Liver (tissue), 3 donors: Measurements from ENCODE around the gene SOWAHC.

ENCODE experiments used
- EGR1 ChIP-seq, 2 donors: IDR thresholded peaks; 2 replicates each; pipeline ENCODE4 v1.6.1; 2016 to 2018; ENCODE audit warnings: antibody characterized with exemption in 2 of 2, low read depth in 2 of 2
- FOXA1 ChIP-seq: IDR thresholded peaks from 2 replicates; pipeline ENCODE4 v1.6.1; 2016; ENCODE audit warnings: antibody characterized with exemption
- HNF4G ChIP-seq: IDR thresholded peaks from 2 replicates; pipeline ENCODE4 v1.6.1; 2016; ENCODE audit warnings: antibody characterized with exemption
- RAD21 ChIP-seq, 2 donors: IDR thresholded peaks; 2 replicates each; pipeline ENCODE4 v1.6.1; 2016; ENCODE audit warnings: antibody characterized with exemption in 2 of 2, mild to moderate bottlenecking in 2 of 2
- TAF1 ChIP-seq: conservative IDR thresholded peaks from 2 replicates; pipeline ENCODE4 v1.6.1; 2016; ENCODE audit warnings: antibody characterized with exemption, mild to moderate bottlenecking
- YY1 ChIP-seq: IDR thresholded peaks from 2 replicates; pipeline ENCODE4 v1.6.1; 2016; ENCODE audit warnings: antibody characterized with exemption, mild to moderate bottlenecking
- TF ChIP-seq, protein P1 (sequence below): fragments of 150-350 bp; IDR thresholded peaks from 2 replicates; pipeline ENCODE4 v1.5.1; 2017; ENCODE audit warnings: improper control_type of control experiment, low read depth, low read length; ENCODE audit not compliant: missing input control
- TF ChIP-seq, protein P2 (sequence below): IDR thresholded peaks from 2 replicates; pipeline ENCODE4 v1.6.1; 2016; ENCODE audit warnings: antibody characterized with exemption, mild to moderate bottlenecking
- TF ChIP-seq, protein P3 (sequence below): IDR thresholded peaks from 2 replicates; pipeline ENCODE4 v1.6.1; 2016; ENCODE audit warnings: antibody characterized with exemption
- donor health status: healthy.
- donor health status: healthy.

DNA sequence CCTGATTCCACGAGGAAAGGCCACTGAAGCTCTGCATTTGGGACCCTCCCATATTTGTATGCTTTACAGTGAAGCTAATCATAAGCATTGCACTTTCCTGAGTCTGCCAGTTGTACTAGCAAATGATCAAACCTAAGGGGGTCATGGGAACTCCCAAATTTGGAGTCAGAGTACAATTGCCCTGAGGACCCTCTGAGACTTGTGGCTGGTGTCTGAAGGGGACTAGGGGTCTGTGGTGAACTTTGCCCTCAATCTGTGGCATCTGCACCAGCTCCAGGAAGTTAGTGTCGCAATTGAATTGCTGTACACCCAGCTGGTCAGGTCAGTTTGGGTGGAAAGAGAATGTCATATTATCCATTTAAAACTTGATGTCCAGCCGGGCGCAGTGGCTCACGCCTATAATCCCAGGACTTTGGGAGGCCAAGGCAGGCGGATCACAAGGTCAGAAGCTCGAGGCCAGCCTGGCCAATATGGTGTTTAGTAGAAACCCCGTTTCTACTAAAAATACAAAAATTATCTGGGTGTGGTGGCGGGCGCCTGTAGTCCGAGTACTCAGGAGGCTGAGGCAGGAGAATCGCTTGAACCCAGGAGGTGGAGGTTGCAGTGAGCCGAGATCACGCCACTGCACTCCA, 18.1 kb downstream of the SOWAHC start:
- TF ChIP-seq, protein P1, sequence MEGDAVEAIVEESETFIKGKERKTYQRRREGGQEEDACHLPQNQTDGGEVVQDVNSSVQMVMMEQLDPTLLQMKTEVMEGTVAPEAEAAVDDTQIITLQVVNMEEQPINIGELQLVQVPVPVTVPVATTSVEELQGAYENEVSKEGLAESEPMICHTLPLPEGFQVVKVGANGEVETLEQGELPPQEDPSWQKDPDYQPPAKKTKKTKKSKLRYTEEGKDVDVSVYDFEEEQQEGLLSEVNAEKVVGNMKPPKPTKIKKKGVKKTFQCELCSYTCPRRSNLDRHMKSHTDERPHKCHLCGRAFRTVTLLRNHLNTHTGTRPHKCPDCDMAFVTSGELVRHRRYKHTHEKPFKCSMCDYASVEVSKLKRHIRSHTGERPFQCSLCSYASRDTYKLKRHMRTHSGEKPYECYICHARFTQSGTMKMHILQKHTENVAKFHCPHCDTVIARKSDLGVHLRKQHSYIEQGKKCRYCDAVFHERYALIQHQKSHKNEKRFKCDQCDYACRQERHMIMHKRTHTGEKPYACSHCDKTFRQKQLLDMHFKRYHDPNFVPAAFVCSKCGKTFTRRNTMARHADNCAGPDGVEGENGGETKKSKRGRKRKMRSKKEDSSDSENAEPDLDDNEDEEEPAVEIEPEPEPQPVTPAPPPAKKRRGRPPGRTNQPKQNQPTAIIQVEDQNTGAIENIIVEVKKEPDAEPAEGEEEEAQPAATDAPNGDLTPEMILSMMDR: no peak
- TF ChIP-seq HNF4G: peak; percentile 33
- TF ChIP-seq TAF1: no peak
- TF ChIP-seq, protein P2, sequence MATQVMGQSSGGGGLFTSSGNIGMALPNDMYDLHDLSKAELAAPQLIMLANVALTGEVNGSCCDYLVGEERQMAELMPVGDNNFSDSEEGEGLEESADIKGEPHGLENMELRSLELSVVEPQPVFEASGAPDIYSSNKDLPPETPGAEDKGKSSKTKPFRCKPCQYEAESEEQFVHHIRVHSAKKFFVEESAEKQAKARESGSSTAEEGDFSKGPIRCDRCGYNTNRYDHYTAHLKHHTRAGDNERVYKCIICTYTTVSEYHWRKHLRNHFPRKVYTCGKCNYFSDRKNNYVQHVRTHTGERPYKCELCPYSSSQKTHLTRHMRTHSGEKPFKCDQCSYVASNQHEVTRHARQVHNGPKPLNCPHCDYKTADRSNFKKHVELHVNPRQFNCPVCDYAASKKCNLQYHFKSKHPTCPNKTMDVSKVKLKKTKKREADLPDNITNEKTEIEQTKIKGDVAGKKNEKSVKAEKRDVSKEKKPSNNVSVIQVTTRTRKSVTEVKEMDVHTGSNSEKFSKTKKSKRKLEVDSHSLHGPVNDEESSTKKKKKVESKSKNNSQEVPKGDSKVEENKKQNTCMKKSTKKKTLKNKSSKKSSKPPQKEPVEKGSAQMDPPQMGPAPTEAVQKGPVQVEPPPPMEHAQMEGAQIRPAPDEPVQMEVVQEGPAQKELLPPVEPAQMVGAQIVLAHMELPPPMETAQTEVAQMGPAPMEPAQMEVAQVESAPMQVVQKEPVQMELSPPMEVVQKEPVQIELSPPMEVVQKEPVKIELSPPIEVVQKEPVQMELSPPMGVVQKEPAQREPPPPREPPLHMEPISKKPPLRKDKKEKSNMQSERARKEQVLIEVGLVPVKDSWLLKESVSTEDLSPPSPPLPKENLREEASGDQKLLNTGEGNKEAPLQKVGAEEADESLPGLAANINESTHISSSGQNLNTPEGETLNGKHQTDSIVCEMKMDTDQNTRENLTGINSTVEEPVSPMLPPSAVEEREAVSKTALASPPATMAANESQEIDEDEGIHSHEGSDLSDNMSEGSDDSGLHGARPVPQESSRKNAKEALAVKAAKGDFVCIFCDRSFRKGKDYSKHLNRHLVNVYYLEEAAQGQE: no peak
- TF ChIP-seq YY1: peak; percentile 31
- TF ChIP-seq EGR1 (IDR thresholded peaks at IDR 0.05; ENCODE audit: low read depth in 2 of 2): peak in 1 of 2 donors; percentile 56
- TF ChIP-seq FOXA1: no peak
- TF ChIP-seq, protein P3, sequence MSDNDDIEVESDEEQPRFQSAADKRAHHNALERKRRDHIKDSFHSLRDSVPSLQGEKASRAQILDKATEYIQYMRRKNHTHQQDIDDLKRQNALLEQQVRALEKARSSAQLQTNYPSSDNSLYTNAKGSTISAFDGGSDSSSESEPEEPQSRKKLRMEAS: no peak
- TF ChIP-seq RAD21 (IDR thresholded peaks at IDR 0.05): peak in 1 of 2 donors; percentile 3
